HepG2 (cell line): ENCODE data around the gene TSPAN3. TPM values are rescaled to one million over a fixed set of nuclear protein-coding genes. Genes with fewer than 3 reads are reported as not detected.
A peak's percentile ranks its signal among the peaks of the same experiment; 100 is the strongest.

Experiments used
- ATAC-seq: fragments of 200-7000 bp; cut with Tn5 transposase; 3 replicates; pipeline ENCODE4 v1.9.1; 2020; ENCODE audit warnings: mild to moderate bottlenecking, moderate library complexity
- BruUV-seq: library from RNA; stranded (reverse); fragments of 400-500 nt; replicated peaks from 2 replicates; lab custom pipeline; 2021; lab: Mats Ljungman, UMichigan
- CTCF ChIA-PET: fragments of 300-600 bp; formaldehyde crosslinking; extraction: SDS; loops from one replicate; lab custom pipeline; 2021; ENCODE audit warnings: low total read pairs, inconsistent platforms, low intra/inter-chr PET ratio; lab: Yijun Ruan, JAX
- POLR2A ChIA-PET: fragments of 350-600 bp; sonication (Branson Sonifier 250); formaldehyde crosslinking; loops from one replicate; lab custom pipeline; 2020; ENCODE audit warnings: antibody characterized with exemption, inconsistent platforms; lab: Yijun Ruan, JAX
- DNase-seq: peaks from one replicate; pipeline ENCODE4 v3.0.0-alpha.2; 2015; ENCODE audit warnings: low spot score
- FAIRE-seq: peaks from 3 replicates; lab custom pipeline; 2011; peaks lifted over from hg19 to GRCh38; lab: Jason Lieb, UNC
- H2AFZ ChIP-seq: one replicate; pipeline ENCODE4 v1.6.1; 2011; ENCODE audit warnings: low read length, inconsistent platforms
- H3K27ac ChIP-seq: fragments of 300-600 bp; 3 replicates; pipeline ENCODE4 v1.8.0; 2011; ENCODE audit warnings: mixed run types, mild to moderate bottlenecking, mixed read lengths, low read length, inconsistent platforms; ENCODE audit not compliant: insufficient read depth; ENCODE audit errors: extremely low read length
- H3K27me3 ChIP-seq, 2 experiments: fragments of 200-600 bp in 1 of 2; 2 replicates in 1 of 2; 3 replicates in 1 of 2; pipeline versions ENCODE4 v1.6.0 to v1.8.0; 2011; ENCODE audit warnings: low read length in 2 of 2, mild to moderate bottlenecking in 2 of 2, moderate library complexity in 2 of 2, inconsistent platforms in 1 of 2; ENCODE audit not compliant: insufficient read depth in 2 of 2, control insufficient read depth in 1 of 2
- H3K36me3 ChIP-seq, 2 experiments: fragments of 200-600 bp in 1 of 2; replicated peaks in 1 of 2; 2 replicates in 1 of 2; 3 replicates in 1 of 2; pipeline versions ENCODE4 v1.5.1 to v1.8.0; 2011; ENCODE audit warnings: low read length in 2 of 2, inconsistent platforms in 1 of 2; ENCODE audit not compliant: insufficient read depth in 2 of 2, control insufficient read depth in 1 of 2
- H3K4me1 ChIP-seq: 2 replicates; pipeline ENCODE4 v1.5.1; 2012; ENCODE audit warnings: low read length, inconsistent platforms; ENCODE audit not compliant: insufficient read depth
- H3K4me2 ChIP-seq: 2 replicates; pipeline ENCODE4 v1.6.0; 2011; ENCODE audit warnings: low read depth, low read length, inconsistent platforms
- H3K4me3 ChIP-seq, 3 experiments: fragments of 200-600 bp in 1 of 3; sonication (generic), shearing (Covaris generic) in 1 of 3; replicated peaks in 1 of 3; 2 replicates each; pipeline ENCODE4 v1.5.1; 2011 to 2016; ENCODE audit warnings: low read length in 3 of 3, inconsistent platforms in 2 of 3, low read depth in 2 of 3, mild to moderate bottlenecking in 2 of 3, control low read depth in 1 of 3, mixed read lengths in 1 of 3; ENCODE audit not compliant: insufficient read depth in 1 of 3
- H3K79me2 ChIP-seq: one replicate; pipeline ENCODE4 v1.6.1; 2011; ENCODE audit warnings: low read length, inconsistent platforms; ENCODE audit not compliant: insufficient read depth
- H3K9ac ChIP-seq: 2 replicates; pipeline ENCODE4 v1.6.0; 2011; ENCODE audit warnings: mild to moderate bottlenecking, low read depth, low read length, inconsistent platforms; ENCODE audit not compliant: insufficient read depth
- H3K9me3 ChIP-seq: 2 replicates; pipeline ENCODE4 v1.5.1; 2012; ENCODE audit warnings: mild to moderate bottlenecking, low read length
- H4K20me1 ChIP-seq: 2 replicates; pipeline ENCODE4 v1.6.0; 2011; ENCODE audit warnings: inconsistent platforms, mild to moderate bottlenecking, low read length, moderate library complexity; ENCODE audit not compliant: insufficient read depth
- BORCS8-MEF2B ChIP-seq: sonication (generic); formaldehyde crosslinking; IDR thresholded peaks from 2 replicates; pipeline ENCODE4 v1.8.0; 2022; ENCODE audit warnings: mild to moderate bottlenecking, missing genetic modification reagents
- FIP1L1 ChIP-seq: fragments of 200-400 bp; formaldehyde crosslinking; IDR thresholded peaks from 2 replicates; pipeline ENCODE4 v1.6.1; 2018; ENCODE audit warnings: low read depth, mild to moderate bottlenecking, low read length, moderate library complexity, borderline replicate concordance; ENCODE audit not compliant: insufficient read depth
- GABPA ChIP-seq, 2 experiments: IDR thresholded peaks; 2 replicates each; pipeline ENCODE4 v1.6.1; 2011 to 2016; ENCODE audit warnings: low read depth in 2 of 2, low read length in 1 of 2, missing biosample characterization in 1 of 2, missing genetic modification characterization in 1 of 2
- GMEB1 ChIP-seq: sonication (generic); formaldehyde crosslinking; IDR thresholded peaks from 2 replicates; pipeline ENCODE4 v1.5.1; 2020; ENCODE audit warnings: missing genetic modification reagents, mild to moderate bottlenecking, borderline replicate concordance
- MAFF ChIP-seq: IDR thresholded peaks from 2 replicates; pipeline ENCODE4 v1.6.1; 2011; ENCODE audit warnings: low read depth, low read length, improper control_type of control experiment
- MAFK ChIP-seq, 2 experiments: IDR thresholded peaks in 1 of 2; conservative IDR thresholded peaks in 1 of 2; 2 replicates each; pipeline ENCODE4 v1.6.1; 2011; ENCODE audit warnings: improper control_type of control experiment in 2 of 2, low read length in 2 of 2
- RFX5 ChIP-seq: IDR thresholded peaks from 2 replicates; pipeline ENCODE4 v1.6.1; 2011; ENCODE audit warnings: low read depth, low read length, improper control_type of control experiment
- SIX1 ChIP-seq: sonication (generic); formaldehyde crosslinking; IDR thresholded peaks from 2 replicates; pipeline ENCODE4 v1.4.0; 2020; ENCODE audit warnings: missing genetic modification reagents, borderline replicate concordance
- ZFP36 ChIP-seq: fragments of 150-350 bp; IDR thresholded peaks from 2 replicates; pipeline ENCODE4 v1.6.1; 2018; ENCODE audit warnings: borderline replicate concordance, low read length, low read depth; ENCODE audit not compliant: partially characterized antibody
- ZNF883 ChIP-seq: sonication (generic); formaldehyde crosslinking; IDR thresholded peaks from 2 replicates; pipeline ENCODE4 v1.5.1; 2020; ENCODE audit warnings: mild to moderate bottlenecking, missing genetic modification reagents; ENCODE audit errors: not compliant biosample characterization
- WGBS: methylation state at CpG from one replicate; pipeline ENCODE4 v1.1.6; 2017; ENCODE audit warnings: low lambda C conversion rate; 5-methylcytosine and 5-hydroxymethylcytosine counted together
- in situ Hi-C: cut with HindIII; loops from 2 replicates; pipeline ENCODE4 v1.10.0; 2017; ENCODE audit warnings: low pct_unique_long_range_greater_than_20kb; ENCODE audit not compliant: extremely low pct_ligation_motif_present
- intact Hi-C: fragments of 100-400 bp; cut with micrococcal nuclease; formaldehyde crosslinking; loops from one replicate; pipeline ENCODE4 v1.10.0; 2022; ENCODE audit not compliant: unreplicated experiment
- polyA plus RNA-seq, 8 experiments: library from polyadenylated mRNA; depleted of rRNA in 3 of 8; stranded (reverse) in 7 of 8; unstranded in 1 of 8; fragments of >200 nt; fragmentation: Illumina TruSeq in 4 of 8; extraction: Trizol in 4 of 8; gene quantifications; 2 replicates each; pipeline versions ENCODE4 v1.2.1 to v1.2.3, GENCODE V29; 2011 to 2016; ENCODE audit warnings: low read depth in 4 of 8, missing spikeins in 1 of 8, mixed read lengths in 1 of 8; ENCODE audit not compliant: insufficient read depth in 1 of 8
- total RNA-seq, 5 experiments: library from RNA; depleted of rRNA; stranded (reverse); fragments of >200 nt; fragmentation: Illumina TruSeq; extraction: Trizol; gene quantifications; 2 replicates each; pipeline ENCODE4 v1.2.3, GENCODE V29; 2016; ENCODE audit warnings: low read depth in 1 of 5
- TF ChIP-seq, protein P1 (sequence below), 2 experiments: fragments of 450-650 bp in 1 of 2; sonication (generic) in 1 of 2; formaldehyde crosslinking; IDR thresholded peaks; 2 replicates each; pipeline versions ENCODE4 v1.5.0 to v1.8.0; 2020 to 2022; ENCODE audit warnings: mild to moderate bottlenecking in 1 of 2, missing genetic modification reagents in 1 of 2

Gene TSPAN3
- total and polyA plus RNA-seq, 2 of the 13 experiments (the other 11 are each of a cell fraction or from before 2014, with no cell fraction given), result 167 to 170 TPM

GRCh38 chr15:77064539-77065308 is 6.2 kb downstream of the TSPAN3 start:
- no peak for DNase-seq
- ATAC-seq, result no peak; the same call in 2 of the 3 replicates
- no peak for TF ChIP-seq BORCS8-MEF2B (CRISPR knock-in tag)
- TF ChIP-seq MAFF, result peak; percentile 24; the same call in 1 of the 2 replicates
- no peak for TF ChIP-seq FIP1L1
- peak; percentile 71; the same call in 1 of the 2 replicates for TF ChIP-seq SIX1
- TF ChIP-seq GMEB1, result no peak
- TF ChIP-seq ZFP36, result no peak
- no peak for TF ChIP-seq ZNF883
- TF ChIP-seq RFX5, result no peak
- no peak for TF ChIP-seq GABPA (IDR thresholded peaks at IDR 0.05; ENCODE audit: low read depth, low read length)
- no peak for TF ChIP-seq GABPA (CRISPR knock-in tag; IDR thresholded peaks at IDR 0.05; ENCODE audit: low read depth)
- peak in 1 of 2 experiments; percentile 19; a peak in 1 of 4 replicates for TF ChIP-seq MAFK (conservative IDR thresholded peaks at IDR 0.05 in 1 of 2, IDR thresholded peaks at IDR 0.05 in 1 of 2; ENCODE audit: low read length in 2 of 2)
- TF ChIP-seq, protein P1, sequence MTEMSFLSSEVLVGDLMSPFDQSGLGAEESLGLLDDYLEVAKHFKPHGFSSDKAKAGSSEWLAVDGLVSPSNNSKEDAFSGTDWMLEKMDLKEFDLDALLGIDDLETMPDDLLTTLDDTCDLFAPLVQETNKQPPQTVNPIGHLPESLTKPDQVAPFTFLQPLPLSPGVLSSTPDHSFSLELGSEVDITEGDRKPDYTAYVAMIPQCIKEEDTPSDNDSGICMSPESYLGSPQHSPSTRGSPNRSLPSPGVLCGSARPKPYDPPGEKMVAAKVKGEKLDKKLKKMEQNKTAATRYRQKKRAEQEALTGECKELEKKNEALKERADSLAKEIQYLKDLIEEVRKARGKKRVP (CRISPR knock-in tag; IDR thresholded peaks at IDR 0.05), result no peak
- no peaks in the 10 kb centered on the region for H3K27me3 ChIP-seq
- no TSS peak for BruUV-seq
- no peak overlapping the region for H3K4me3 ChIP-seq
- H3K36me3 ChIP-seq, result no peaks in the 10 kb centered on the region; a peak in 1 of 5 replicates
- H3K4me1 ChIP-seq, result peaks cover 53% of the 10 kb centered on the region
- intact Hi-C loops, result no loop called here
- H3K9me3 ChIP-seq, result no peaks in the 10 kb centered on the region
- CTCF ChIA-PET, result no interaction called here
- WGBS, result 88% methylated on average over 6 of the region's 6 CpGs
- in situ Hi-C loops, result no loop called here
- H3K4me2 ChIP-seq, result no peak overlapping the region
- no peak overlapping the region for H3K9ac ChIP-seq
- peaks cover 11% of the 10 kb centered on the region for H4K20me1 ChIP-seq
- no peak overlapping the region for H2AFZ ChIP-seq
- POLR2A ChIA-PET, result no interaction called here
- H3K27ac ChIP-seq, result no peak overlapping the region
- FAIRE-seq, result no peak
- H3K79me2 ChIP-seq, result peaks cover 47% of the 10 kb centered on the region
